Cardiac fibroblast (primary cell): ENCODE measurements around the gene MTHFD2L.
A peak's percentile ranks its signal among the peaks of the same experiment; 100 is the strongest.
"Not testable (repeated sequence)": the region's sequence is repeated elsewhere in the genome, so short reads cannot be mapped to it uniquely, and the experiment has no call there.

Source experiments
- DNase-seq, 2 donors: peaks; one replicate each; pipeline versions ENCODE4 v3.0.0 to v3.0.0-alpha.2; 2010; ENCODE audit warnings: low read depth in 2 of 2
- H3K4me3 ChIP-seq, 2 donors: replicated peaks in 1 of 2; 1 replicate in 1 of 2; 2 replicates in 1 of 2; pipeline ENCODE4 v1.5.1; 2011; ENCODE audit warnings: low read depth in 2 of 2, low read length in 2 of 2, mild to moderate bottlenecking in 2 of 2, moderate library complexity in 1 of 2
- TF ChIP-seq, protein P1 (sequence below): IDR thresholded peaks from one replicate; pipeline ENCODE4 v1.5.1; 2011; ENCODE audit warnings: low read depth, mild to moderate bottlenecking, low read length, inconsistent platforms

MTHFD2L gene

DNA sequence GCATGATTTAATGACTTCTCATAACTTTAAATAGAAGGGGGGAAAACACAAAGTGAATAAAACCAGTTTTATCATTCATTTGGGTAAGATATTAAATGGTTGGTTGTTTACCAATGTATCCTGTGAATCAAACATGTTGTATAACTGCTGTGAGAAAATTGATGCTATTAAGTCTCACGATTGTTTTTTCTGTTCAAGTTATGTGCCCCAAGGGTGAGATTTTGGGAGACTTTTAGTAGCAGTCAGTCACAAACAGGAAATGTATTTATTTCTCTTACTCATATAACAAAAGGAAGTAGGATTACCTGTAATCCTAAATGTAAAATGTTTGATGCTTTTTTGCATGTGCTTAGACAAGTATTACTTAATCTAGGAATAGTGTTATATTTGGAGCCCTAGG is 39.2 kb downstream of the MTHFD2L start:
- no peak overlapping the region for H3K4me3 ChIP-seq
- DNase-seq = no peak
- TF ChIP-seq, protein P1, sequence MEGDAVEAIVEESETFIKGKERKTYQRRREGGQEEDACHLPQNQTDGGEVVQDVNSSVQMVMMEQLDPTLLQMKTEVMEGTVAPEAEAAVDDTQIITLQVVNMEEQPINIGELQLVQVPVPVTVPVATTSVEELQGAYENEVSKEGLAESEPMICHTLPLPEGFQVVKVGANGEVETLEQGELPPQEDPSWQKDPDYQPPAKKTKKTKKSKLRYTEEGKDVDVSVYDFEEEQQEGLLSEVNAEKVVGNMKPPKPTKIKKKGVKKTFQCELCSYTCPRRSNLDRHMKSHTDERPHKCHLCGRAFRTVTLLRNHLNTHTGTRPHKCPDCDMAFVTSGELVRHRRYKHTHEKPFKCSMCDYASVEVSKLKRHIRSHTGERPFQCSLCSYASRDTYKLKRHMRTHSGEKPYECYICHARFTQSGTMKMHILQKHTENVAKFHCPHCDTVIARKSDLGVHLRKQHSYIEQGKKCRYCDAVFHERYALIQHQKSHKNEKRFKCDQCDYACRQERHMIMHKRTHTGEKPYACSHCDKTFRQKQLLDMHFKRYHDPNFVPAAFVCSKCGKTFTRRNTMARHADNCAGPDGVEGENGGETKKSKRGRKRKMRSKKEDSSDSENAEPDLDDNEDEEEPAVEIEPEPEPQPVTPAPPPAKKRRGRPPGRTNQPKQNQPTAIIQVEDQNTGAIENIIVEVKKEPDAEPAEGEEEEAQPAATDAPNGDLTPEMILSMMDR = no peak

DNA sequence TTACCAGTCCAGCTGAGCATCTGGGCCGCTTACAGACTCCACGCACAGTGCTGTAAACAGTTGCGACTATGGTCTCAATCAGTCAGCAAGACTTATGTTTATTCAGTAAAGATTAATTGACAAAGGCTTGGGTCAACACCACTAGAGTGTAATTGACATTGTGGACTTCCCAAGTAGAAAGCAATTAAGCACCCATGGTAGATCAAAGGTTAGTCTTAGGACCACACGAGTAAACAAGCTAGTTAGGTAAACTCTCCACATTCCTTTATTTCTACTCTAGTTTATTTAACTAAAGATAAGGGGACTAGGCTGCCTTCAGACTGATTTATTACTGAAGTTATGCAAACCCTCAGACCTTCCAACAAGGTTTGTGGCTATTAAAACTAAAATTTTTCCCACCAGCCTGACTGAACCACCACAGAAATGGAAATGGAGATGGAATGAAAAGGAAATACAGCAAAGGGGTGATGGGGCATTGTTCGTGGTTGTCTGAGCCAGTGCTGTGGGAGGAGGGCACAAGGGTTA is 44.2 kb downstream of the MTHFD2L start:
- TF ChIP-seq, protein P1 = no peak
- H3K4me3 ChIP-seq = no peak overlapping the region
- no peak for DNase-seq

DNA sequence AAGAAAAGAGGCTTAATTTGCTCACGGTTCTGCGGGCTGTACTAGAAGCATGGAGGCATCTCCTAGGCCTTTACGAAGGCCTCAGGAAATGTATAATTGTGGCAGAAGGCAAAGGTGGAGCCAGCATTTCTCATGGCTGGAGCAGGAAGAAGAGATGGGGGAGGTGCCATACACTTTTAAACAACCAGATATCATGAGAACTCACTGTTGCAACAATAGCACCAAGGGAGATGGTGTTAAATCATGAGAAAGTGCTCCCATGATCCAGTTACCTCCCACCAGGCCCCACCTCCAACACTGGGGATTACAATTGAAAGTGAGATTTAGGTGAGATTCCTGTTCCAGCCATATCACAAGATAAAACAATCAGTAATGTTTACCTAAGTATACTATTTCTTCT is 45.5 kb downstream of the MTHFD2L start:
- TF ChIP-seq, protein P1 = no peak
- H3K4me3 ChIP-seq = no peak overlapping the region
- DNase-seq = no peak

DNA sequence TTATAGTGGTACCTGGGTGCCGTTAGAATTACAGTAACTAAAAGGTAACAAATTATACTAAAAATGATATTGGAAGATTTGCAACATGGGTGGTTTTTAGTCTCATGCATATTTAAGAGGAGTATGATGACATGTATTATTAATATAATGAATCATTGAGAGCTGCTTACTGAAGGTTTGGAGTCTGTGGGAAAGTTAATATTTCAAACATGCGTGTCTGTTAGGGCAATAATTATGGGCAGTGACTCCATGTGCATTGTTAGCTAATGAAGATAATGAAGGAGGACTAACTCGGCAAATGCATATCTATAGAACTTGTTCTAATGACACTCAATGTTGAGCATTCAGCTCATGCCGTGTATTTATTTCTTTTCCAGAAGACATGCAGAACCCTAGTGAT is 47.1 kb downstream of the MTHFD2L start:
- TF ChIP-seq, protein P1 = no peak
- peak in 1 of 2 donors; percentile 53 for DNase-seq
- H3K4me3 ChIP-seq = no peak overlapping the region

DNA sequence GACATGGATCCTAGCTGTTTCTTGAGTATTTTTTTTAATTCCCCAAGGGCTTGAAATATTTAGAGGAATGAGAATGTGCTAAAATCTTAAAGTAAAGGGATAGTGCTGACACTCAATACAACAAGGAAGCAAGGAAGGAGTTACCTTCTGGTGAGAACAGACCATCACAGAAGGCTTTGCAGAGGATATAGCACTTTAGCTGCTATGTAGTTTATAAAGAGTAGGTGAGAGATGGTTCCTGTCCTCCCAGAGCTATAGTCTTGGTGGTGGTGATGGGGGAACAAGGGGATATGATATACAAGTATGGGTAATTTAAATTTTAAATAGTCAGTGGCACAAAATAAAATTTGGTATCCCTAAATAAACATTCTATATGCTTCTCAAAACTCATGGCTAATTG is 47.6 kb downstream of the MTHFD2L start:
- no peak for DNase-seq
- H3K4me3 ChIP-seq = no peak overlapping the region
- TF ChIP-seq, protein P1 = no peak

DNA sequence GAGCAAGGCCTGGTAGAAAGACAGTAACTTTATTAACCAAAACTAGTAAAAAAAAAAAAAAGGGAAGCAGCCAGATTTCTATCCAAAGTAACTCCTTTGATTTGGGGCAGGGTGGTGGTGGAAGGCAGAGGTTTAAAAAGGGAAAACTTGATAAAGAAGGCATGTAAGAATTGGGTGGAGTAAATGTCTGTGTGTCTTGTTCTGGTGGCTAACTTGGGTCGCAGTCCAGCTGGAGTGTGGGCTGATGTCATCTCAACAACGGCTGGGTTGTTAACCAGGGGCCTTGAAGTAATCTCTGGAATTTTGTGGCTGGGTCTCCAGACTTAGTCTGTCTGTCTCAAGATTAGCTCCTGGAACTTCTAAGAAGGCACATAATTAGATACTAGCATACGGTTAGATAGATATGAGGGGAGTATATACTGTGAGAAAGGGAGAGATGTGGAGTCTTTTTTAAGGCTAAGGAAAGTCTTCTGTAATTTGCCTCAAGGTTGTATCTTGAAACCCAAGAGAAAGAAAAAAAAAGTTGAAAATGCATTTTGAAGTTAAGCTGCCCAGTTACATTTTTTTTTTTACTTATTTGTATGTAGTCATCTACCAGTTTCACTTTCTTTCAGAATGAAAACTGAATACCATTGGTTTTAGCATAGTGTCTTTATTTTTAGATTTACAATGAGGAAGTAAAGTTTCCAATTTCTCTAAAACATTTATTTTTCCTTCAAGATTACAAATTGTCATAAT is 48.3 kb downstream of the MTHFD2L start:
- TF ChIP-seq, protein P1 = no peak
- no peak overlapping the region for H3K4me3 ChIP-seq
- peak; percentile 56 to 60 for DNase-seq

DNA sequence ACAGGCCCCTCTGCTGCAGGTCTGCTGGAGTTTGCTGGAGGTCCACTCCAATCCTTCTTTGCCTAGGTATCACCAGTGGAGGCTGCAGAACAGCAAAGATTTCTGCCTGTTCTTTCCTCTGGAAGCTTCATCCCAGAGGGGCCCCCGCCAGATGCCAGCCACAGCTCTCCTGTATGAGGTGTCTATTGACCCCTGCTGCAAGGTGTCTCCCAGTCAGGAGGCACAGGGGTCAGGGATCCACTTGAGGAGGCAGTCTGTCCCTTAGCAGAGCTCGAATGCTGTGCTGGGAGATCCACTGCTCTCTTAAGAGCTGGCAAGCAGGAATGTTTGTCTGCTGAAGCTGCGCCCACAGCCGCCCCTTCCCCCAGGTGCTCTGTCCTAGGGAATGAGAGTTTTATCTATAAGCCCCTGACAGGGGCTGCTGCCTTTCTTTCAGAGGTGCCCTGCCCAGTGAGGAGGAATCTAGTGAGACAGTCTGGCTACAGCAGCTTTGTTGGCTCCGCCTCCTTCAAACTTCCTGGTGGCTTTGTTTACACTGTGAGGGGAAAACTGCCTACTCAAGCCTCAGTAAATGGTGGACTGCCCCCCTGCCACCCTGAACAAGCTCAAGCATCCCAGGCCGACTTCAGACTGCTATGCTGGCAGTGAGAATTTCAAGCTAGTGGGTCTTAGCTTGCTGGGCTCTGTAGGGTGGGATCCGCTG is 56.7 kb downstream of the MTHFD2L start:
- DNase-seq, H3K4me3 ChIP-seq: not testable (repeated sequence)

DNA sequence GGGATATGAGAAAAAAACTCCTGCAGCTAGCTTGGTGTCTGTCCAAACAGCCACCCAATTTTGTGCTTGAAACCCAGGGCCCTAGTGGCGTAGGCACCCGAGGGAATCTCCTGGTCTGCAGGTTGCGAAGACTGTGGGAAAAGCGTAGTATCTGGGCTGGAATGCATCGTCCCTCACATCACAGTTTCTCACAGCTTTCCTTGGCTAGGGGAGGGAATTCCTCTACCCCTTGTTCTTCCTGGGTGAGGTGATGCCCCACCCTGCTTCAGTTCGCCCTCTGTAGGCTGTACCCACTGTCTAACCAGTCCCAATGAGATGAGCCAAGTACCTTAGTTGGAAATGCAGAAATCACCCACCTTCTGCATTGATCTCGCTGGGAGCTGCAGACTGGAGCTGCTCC is 57.3 kb downstream of the MTHFD2L start:
- not testable (repeated sequence) for H3K4me3 ChIP-seq, DNase-seq
